Measurements from ENCODE around the gene RET. TPM values are rescaled to one million over a fixed set of nuclear protein-coding genes. Genes with fewer than 3 reads are reported as not detected.

The RET gene
- polyA plus RNA-seq, 3 donors, result 0.08 to 0.39 (median 0.14) TPM

- intact Hi-C loops (cut with micrococcal nuclease), result loop anchor here (5.0 kb wide), 1 partner anchor 40 kb away; no protein-coding TSS in a partner anchor
- peak overlapping the region; percentile 74 to 94 for H3K27ac ChIP-seq (ENCODE audit: low read depth in 1 of 2, low read length in 2 of 2)
- H2AFZ ChIP-seq (ENCODE audit: insufficient read depth, low read depth, low read length, poor library complexity, severe bottlenecking), result no peak overlapping the region
- no peak for TF ChIP-seq CTCF (IDR thresholded peaks at IDR 0.05)
- peak overlapping the region; percentile 94 to 98 (median 98) for H3K27ac Mint-ChIP-seq
- no peaks in the 10 kb centered on the region for H4K20me1 ChIP-seq (ENCODE audit: insufficient read depth, low read length)
- H3K4me1 Mint-ChIP-seq, result peaks cover 72% of the 10 kb centered on the region
- H3K4me3 ChIP-seq (replicated peaks in 1 of 3; ENCODE audit: low read depth in 2 of 3, low read length in 3 of 3), result peak overlapping the region in 1 of 3 experiments; percentile 39
- peak in 1 of 3 donors; percentile 48 for DNase-seq
- peaks cover 0 to 6% of the 10 kb centered on the region in 2 donors for H3K36me3 Mint-ChIP-seq
- H3K27me3 ChIP-seq (ENCODE audit: control insufficient read depth in 2 of 2, insufficient read depth in 2 of 2, low read length in 2 of 2), result no peaks in the 10 kb centered on the region
- peak overlapping the region in 1 of 2 donors; percentile 39 for H3K4me3 Mint-ChIP-seq
- peaks cover under 1% of the 10 kb centered on the region for H3K79me2 ChIP-seq (ENCODE audit: insufficient read depth, low read length)
- H3K36me3 ChIP-seq (replicated peaks in 1 of 2; ENCODE audit: control insufficient read depth in 1 of 2, insufficient read depth in 2 of 2, low read length in 2 of 2), result no peaks in the 10 kb centered on the region
- 83% methylated on average over 4 of the region's 4 CpGs for WGBS (ENCODE audit: insufficient coverage)
- peak overlapping the region; percentile 53 for H3K9ac ChIP-seq (ENCODE audit: insufficient read depth, low read length, poor library complexity, severe bottlenecking)
- H3K9me3 Mint-ChIP-seq, result no peaks in the 10 kb centered on the region
- peaks cover 67 to 76% of the 10 kb centered on the region in 2 donors for H3K4me1 ChIP-seq (ENCODE audit: control insufficient read depth in 1 of 2, insufficient read depth in 2 of 2, low read length in 2 of 2)
- peaks cover 1 to 6% (median 2%) of the 10 kb centered on the region in 3 donors for H3K27me3 Mint-ChIP-seq (ENCODE audit: low read depth in 3 of 3)
- no peaks in the 10 kb centered on the region for H3K9me3 ChIP-seq (replicated peaks in 1 of 2; ENCODE audit: control insufficient read depth in 1 of 2, insufficient read depth in 1 of 2, low read length in 2 of 2)
- H3K4me2 ChIP-seq (replicated peaks; ENCODE audit: extremely low read depth, low read length, poor library complexity, severe bottlenecking), result peak overlapping the region; percentile 42
Observed at GRCh38 chr10:43122096-43122495, 45.2 kb downstream of the RET start.

- Histone ChIP-seq H3K9ac (ENCODE audit: insufficient read depth, low read length, poor library complexity, severe bottlenecking) (no peak overlapping the region), H3K36me3 (replicated peaks in 1 of 2; ENCODE audit: control insufficient read depth in 1 of 2, insufficient read depth in 2 of 2, low read length in 2 of 2) (no peaks in the 10 kb centered on the region), H3K9me3 (replicated peaks in 1 of 2; ENCODE audit: control insufficient read depth in 1 of 2, insufficient read depth in 1 of 2, low read length in 2 of 2) (no peaks in the 10 kb centered on the region), H4K20me1 (ENCODE audit: insufficient read depth, low read length) (no peaks in the 10 kb centered on the region), H3K27me3 (ENCODE audit: control insufficient read depth in 2 of 2, insufficient read depth in 2 of 2, low read length in 2 of 2) (no peaks in the 10 kb centered on the region), H3K4me1 (ENCODE audit: control insufficient read depth in 1 of 2, insufficient read depth in 2 of 2, low read length in 2 of 2) (peaks cover 74 to 83% of the 10 kb centered on the region in 2 donors), H3K27ac (ENCODE audit: low read depth in 1 of 2, low read length in 2 of 2) (peak overlapping the region; percentile 74 to 94), H3K4me3 (replicated peaks in 1 of 3; ENCODE audit: low read depth in 2 of 3, low read length in 3 of 3) (no peak overlapping the region), H3K4me2 (replicated peaks; ENCODE audit: extremely low read depth, low read length, poor library complexity, severe bottlenecking) (no peak overlapping the region), H3K79me2 (ENCODE audit: insufficient read depth, low read length) (peaks cover 3% of the 10 kb centered on the region), H2AFZ (ENCODE audit: insufficient read depth, low read depth, low read length, poor library complexity, severe bottlenecking) (no peak overlapping the region)
- peaks cover 0 to 6% of the 10 kb centered on the region in 2 donors for H3K36me3 Mint-ChIP-seq
- no peaks in the 10 kb centered on the region for H3K9me3 Mint-ChIP-seq
- TF ChIP-seq CTCF (IDR thresholded peaks at IDR 0.05), result no peak
- 82% methylated on average over 4 of the region's 7 CpGs for WGBS (ENCODE audit: insufficient coverage)
- H3K27ac Mint-ChIP-seq, result peak overlapping the region; percentile 94 to 98 (median 98)
- DNase-seq, result no peak
- intact Hi-C loops (cut with micrococcal nuclease), result loop anchor here (5.0 kb wide), 1 partner anchor 39 kb away; no protein-coding TSS in a partner anchor
- peaks cover 80% of the 10 kb centered on the region for H3K4me1 Mint-ChIP-seq
- no peak overlapping the region for H3K4me3 Mint-ChIP-seq
- H3K27me3 Mint-ChIP-seq (ENCODE audit: low read depth in 3 of 3), result peaks cover 0 to 6% (median 2%) of the 10 kb centered on the region in 3 donors
Observed at GRCh38 chr10:43122826-43123225, 46.0 kb downstream of the RET start.

All from CD14-positive monocyte (primary cell).